Activated CD4-positive, alpha-beta T cell treated with anti-CD3 and anti-CD28 coated beads, Interleukin-2, Interleukin-6, amounts not matched to agents 100 ng/mL and 50 ng/mL, durations not matched to agents 16 hours and 8 hours (primary cell): ENCODE data around the gene CYS1.
A peak's percentile ranks its signal among the peaks of the same experiment; 100 is the strongest.
"Not testable (repeated sequence)": the region's sequence is repeated elsewhere in the genome, so short reads cannot be mapped to it uniquely, and the experiment has no call there.

Experiments used
- DNase-seq: peaks from one replicate; pipeline ENCODE4 v3.0.0-alpha.2; 2020

The CYS1 gene

GRCh38 chr2:10091889-10092244 lies 11.7 kb upstream of the CYS1 start:
- DNase-seq: not testable (repeated sequence)

GRCh38 chr2:10091182-10091888 lies 11.1 kb upstream of the CYS1 start:
- no peak for DNase-seq

GRCh38 chr2:10089565-10090190 lies 9.5 kb upstream of the CYS1 start:
- DNase-seq: no peak

GRCh38 chr2:10087360-10087759 lies 7.1 kb upstream of the CYS1 start:
- DNase-seq: no peak

- no peak for DNase-seq
These were observed 6.7 kb upstream of the CYS1 start for GRCh38 chr2:10086950-10087349.

GRCh38 chr2:10085668-10086059 lies 5.5 kb upstream of the CYS1 start:
- DNase-seq: no peak

- DNase-seq: no peak
These were observed 4.9 kb upstream of the CYS1 start for GRCh38 chr2:10085043-10085667.

- DNase-seq: no peak
These were observed 4.1 kb upstream of the CYS1 start for GRCh38 chr2:10084223-10084865.

- DNase-seq: no peak
These were observed 3.5 kb upstream of the CYS1 start for GRCh38 chr2:10083692-10084211.

GRCh38 chr2:10083046-10083445 lies 2.8 kb upstream of the CYS1 start:
- no peak for DNase-seq

GRCh38 chr2:10080536-10081304 lies 509 bp upstream of the CYS1 start:
- peak; percentile 30 for DNase-seq

GRCh38 chr2:10079266-10079869 lies 843 bp downstream of the CYS1 start:
- DNase-seq: no peak

GRCh38 chr2:10078704-10079265 lies 1.4 kb downstream of the CYS1 start:
- DNase-seq: no peak

- no peak for DNase-seq
These were observed 2.2 kb downstream of the CYS1 start for GRCh38 chr2:10078001-10078400.

- no peak for DNase-seq
These were observed 3.2 kb downstream of the CYS1 start for GRCh38 chr2:10076988-10077527.

- no peak for DNase-seq
These were observed 3.7 kb downstream of the CYS1 start for GRCh38 chr2:10076511-10076910.

- DNase-seq: no peak
These were observed 4.5 kb downstream of the CYS1 start for GRCh38 chr2:10075571-10076209.

- no peak for DNase-seq
These were observed 5.1 kb downstream of the CYS1 start for GRCh38 chr2:10075101-10075500.

GRCh38 chr2:10073706-10074105 lies 6.5 kb downstream of the CYS1 start:
- DNase-seq: no peak

GRCh38 chr2:10072656-10073480 lies 7.3 kb downstream of the CYS1 start:
- peak; percentile 88 for DNase-seq
